Endometrial microvascular endothelial cells (primary cell): ENCODE results near the gene ATP9B. TPM values are rescaled to one million over a fixed set of nuclear protein-coding genes. Genes with fewer than 3 reads are reported as not detected.

Experiments
- in situ Hi-C: cut with HindIII; loops from 2 replicates; pipeline ENCODE4 v1.10.0; 2017; ENCODE audit warnings: low sequenced_read_pairs, low pct_unique_long_range_greater_than_20kb; ENCODE audit errors: inconsistent ontology term
- total RNA-seq: library from RNA; depleted of rRNA; stranded (reverse); fragments of >200 nt; gene quantifications from one replicate; pipeline ENCODE4 v1.2.3, GENCODE V29; 2015; ENCODE audit errors: inconsistent ontology term

The ATP9B gene
- total RNA-seq, 1 donor from 2014 or later, result 9.5 TPM

- in situ Hi-C loops, result loop anchor here (25.0 kb wide), 1 partner anchor 256 kb away; no protein-coding TSS in a partner anchor
These were observed 311.9 kb downstream of the ATP9B start for GRCh38 chr18:79380816-79381806.

- in situ Hi-C loops, result loop anchor here (25.0 kb wide), 1 partner anchor 255 kb away; no protein-coding TSS in a partner anchor
These were observed 312.7 kb downstream of the ATP9B start for GRCh38 chr18:79381811-79382311.

- in situ Hi-C loops, result loop anchor here (25.0 kb wide), 1 partner anchor 254 kb away; no protein-coding TSS in a partner anchor
These were observed 313.6 kb downstream of the ATP9B start for GRCh38 chr18:79382681-79383387.

- in situ Hi-C loops, result loop anchor here (25.0 kb wide), 1 partner anchor 254 kb away; no protein-coding TSS in a partner anchor
These were observed 314.3 kb downstream of the ATP9B start for GRCh38 chr18:79383388-79384056.

GRCh38 chr18:79384151-79384807 is 315.1 kb downstream of the ATP9B start:
- in situ Hi-C loops, result loop anchor here (25.0 kb wide), 1 partner anchor 253 kb away; no protein-coding TSS in a partner anchor

- in situ Hi-C loops, result loop anchor here (25.0 kb wide), 1 partner anchor 252 kb away; no protein-coding TSS in a partner anchor
These were observed 315.6 kb downstream of the ATP9B start for GRCh38 chr18:79384834-79385233.

- in situ Hi-C loops, result loop anchor here (25.0 kb wide), 1 partner anchor 252 kb away; no protein-coding TSS in a partner anchor
These were observed 316.1 kb downstream of the ATP9B start for GRCh38 chr18:79385326-79385707.

GRCh38 chr18:79385708-79386341 is 316.6 kb downstream of the ATP9B start:
- in situ Hi-C loops, result loop anchor here (25.0 kb wide), 1 partner anchor 251 kb away; no protein-coding TSS in a partner anchor

- in situ Hi-C loops, result loop anchor here (25.0 kb wide), 1 partner anchor 251 kb away; no protein-coding TSS in a partner anchor
These were observed 317.4 kb downstream of the ATP9B start for GRCh38 chr18:79386547-79386946.

GRCh38 chr18:79387214-79387613 is 318.0 kb downstream of the ATP9B start:
- in situ Hi-C loops, result loop anchor here (25.0 kb wide), 1 partner anchor 250 kb away; no protein-coding TSS in a partner anchor

GRCh38 chr18:79387615-79388014 is 318.4 kb downstream of the ATP9B start:
- in situ Hi-C loops, result loop anchor here (25.0 kb wide), 1 partner anchor 250 kb away; no protein-coding TSS in a partner anchor

GRCh38 chr18:79388043-79388442 is 318.8 kb downstream of the ATP9B start:
- in situ Hi-C loops, result loop anchor here (25.0 kb wide), 1 partner anchor 249 kb away; no protein-coding TSS in a partner anchor

- in situ Hi-C loops, result loop anchor here (25.0 kb wide), 1 partner anchor 248 kb away; no protein-coding TSS in a partner anchor
These were observed 320.5 kb downstream of the ATP9B start for GRCh38 chr18:79389689-79390088.

GRCh38 chr18:79392226-79392625 is 323.0 kb downstream of the ATP9B start:
- in situ Hi-C loops, result loop anchor here (25.0 kb wide), 1 partner anchor 245 kb away; no protein-coding TSS in a partner anchor

- in situ Hi-C loops, result loop anchor here (25.0 kb wide), 1 partner anchor 244 kb away; no protein-coding TSS in a partner anchor
These were observed 324.0 kb downstream of the ATP9B start for GRCh38 chr18:79393181-79393634.

- in situ Hi-C loops, result loop anchor here (25.0 kb wide), 1 partner anchor 243 kb away; no protein-coding TSS in a partner anchor
These were observed 324.7 kb downstream of the ATP9B start for GRCh38 chr18:79393635-79394533.
